Forelimb muscle (tissue), 1 donor: ENCODE measurements around the gene ZNF41. TPM values are rescaled to one million over a fixed set of nuclear protein-coding genes. Genes with fewer than 3 reads are reported as not detected.
"Not testable (repeated sequence)": the region's sequence is repeated elsewhere in the genome, so short reads cannot be mapped to it uniquely, and the experiment has no call there.

ENCODE experiments used
- DNase-seq: peaks from one replicate; pipeline ENCODE4 v3.0.0-alpha.2; 2013; ENCODE audit warnings: low read depth
- polyA plus RNA-seq: library from polyadenylated mRNA; unstranded; fragments of 120-200 nt; gene quantifications from one replicate; pipeline ENCODE4 v1.2.1, GENCODE V29; 2013; ENCODE audit not compliant: insufficient read length

Gene ZNF41
- polyA plus RNA-seq, 1 donor = 10.2 TPM

- not testable (repeated sequence) for DNase-seq
These were observed 9.1 kb upstream of the ZNF41 start for GRCh38 chrX:47492133-47492532.

GRCh38 chrX:47489507-47490275, 6.7 kb upstream of the ZNF41 start:
- DNase-seq = no peak

- no peak for DNase-seq
These were observed 1.9 kb upstream of the ZNF41 start for GRCh38 chrX:47484885-47485284.

- no peak for DNase-seq
These were observed 565 bp upstream of the ZNF41 start for GRCh38 chrX:47483306-47484268.

GRCh38 chrX:47482065-47482511, 934 bp downstream of the ZNF41 start:
- no peak for DNase-seq

- no peak for DNase-seq
These were observed 1.9 kb downstream of the ZNF41 start for GRCh38 chrX:47481160-47481559.

GRCh38 chrX:47480576-47480975, 2.4 kb downstream of the ZNF41 start:
- no peak for DNase-seq

- DNase-seq = no peak
These were observed 7.5 kb downstream of the ZNF41 start for GRCh38 chrX:47475476-47475875.

- DNase-seq = no peak
These were observed 15.9 kb downstream of the ZNF41 start for GRCh38 chrX:47467106-47467505.

- no peak for DNase-seq
These were observed 22.5 kb downstream of the ZNF41 start for GRCh38 chrX:47460561-47460960.

GRCh38 chrX:47458528-47458927, 24.5 kb downstream of the ZNF41 start:
- DNase-seq = no peak

- DNase-seq = no peak
These were observed 26.9 kb downstream of the ZNF41 start for GRCh38 chrX:47456080-47456479.

GRCh38 chrX:47452112-47452511, 30.9 kb downstream of the ZNF41 start:
- DNase-seq = no peak

- no peak for DNase-seq
These were observed 34.7 kb downstream of the ZNF41 start for GRCh38 chrX:47448165-47448806.

GRCh38 chrX:47447607-47448006, 35.4 kb downstream of the ZNF41 start:
- DNase-seq = no peak

GRCh38 chrX:47446971-47447370, 36.1 kb downstream of the ZNF41 start:
- DNase-seq = no peak

GRCh38 chrX:47446431-47446830, 36.6 kb downstream of the ZNF41 start:
- DNase-seq = no peak

- DNase-seq = no peak
These were observed 52.1 kb downstream of the ZNF41 start for GRCh38 chrX:47430925-47431324.

GRCh38 chrX:47422444-47422843, 60.6 kb downstream of the ZNF41 start:
- DNase-seq = no peak

GRCh38 chrX:47420962-47421361, 62.1 kb downstream of the ZNF41 start:
- DNase-seq = no peak

- DNase-seq = no peak
These were observed 62.8 kb downstream of the ZNF41 start for GRCh38 chrX:47420265-47420664.

- DNase-seq = no peak
These were observed 69.8 kb downstream of the ZNF41 start for GRCh38 chrX:47413179-47413594.
